Measurements from ENCODE around the gene CEACAM7. TPM values are rescaled to one million over a fixed set of nuclear protein-coding genes. Genes with fewer than 3 reads are reported as not detected.

The CEACAM7 gene
- total RNA-seq, 1 donor from 2014 or later, result 0.16 TPM

DNA sequence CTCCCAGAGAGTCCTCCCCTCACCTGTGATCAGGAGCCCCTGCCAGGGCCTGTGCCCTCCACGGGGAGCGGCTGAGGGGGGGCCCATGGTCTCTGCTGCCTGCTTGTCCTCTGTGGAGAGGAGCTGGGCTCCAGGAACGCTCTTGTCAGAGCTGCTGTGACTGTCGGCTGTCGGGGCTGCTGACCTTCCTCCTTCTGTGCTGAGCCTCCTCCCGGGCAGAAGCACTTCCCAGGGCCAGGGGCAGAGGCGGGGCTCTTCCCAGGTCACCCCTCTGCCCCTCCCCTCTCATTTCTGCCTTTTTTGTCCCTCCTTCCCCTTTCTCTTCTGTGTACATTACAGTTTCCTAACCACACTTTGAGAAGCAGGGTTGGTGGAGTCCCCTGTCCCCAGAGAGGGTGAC is 61.2 kb downstream of the CEACAM7 start, which contains the start of gene CEACAM4:
Gene CEACAM4 (minus strand): TSS at position 198 of the 400 bp plus-strand sequence. CDS start 111 bp downstream, at position 87.
- Histone ChIP-seq H3K27ac (replicated peaks) (no peak within 1 kb of the TSS), H3K27me3 (ENCODE audit: low read depth) (peaks cover 51% of the 10 kb centered on the region), H3K4me3 (peak within 1 kb of the TSS; percentile 32), H3K4me1 (no peaks in the 10 kb centered on the region), H3K36me3 (no peaks in the 10 kb centered on the region), H3K9me3 (replicated peaks) (peaks cover 21% of the 10 kb centered on the region)
- DNase-seq, result peak; percentile 36
- intact Hi-C loops (cut with micrococcal nuclease), result no loop called here
- TF ChIP-seq, protein P1, sequence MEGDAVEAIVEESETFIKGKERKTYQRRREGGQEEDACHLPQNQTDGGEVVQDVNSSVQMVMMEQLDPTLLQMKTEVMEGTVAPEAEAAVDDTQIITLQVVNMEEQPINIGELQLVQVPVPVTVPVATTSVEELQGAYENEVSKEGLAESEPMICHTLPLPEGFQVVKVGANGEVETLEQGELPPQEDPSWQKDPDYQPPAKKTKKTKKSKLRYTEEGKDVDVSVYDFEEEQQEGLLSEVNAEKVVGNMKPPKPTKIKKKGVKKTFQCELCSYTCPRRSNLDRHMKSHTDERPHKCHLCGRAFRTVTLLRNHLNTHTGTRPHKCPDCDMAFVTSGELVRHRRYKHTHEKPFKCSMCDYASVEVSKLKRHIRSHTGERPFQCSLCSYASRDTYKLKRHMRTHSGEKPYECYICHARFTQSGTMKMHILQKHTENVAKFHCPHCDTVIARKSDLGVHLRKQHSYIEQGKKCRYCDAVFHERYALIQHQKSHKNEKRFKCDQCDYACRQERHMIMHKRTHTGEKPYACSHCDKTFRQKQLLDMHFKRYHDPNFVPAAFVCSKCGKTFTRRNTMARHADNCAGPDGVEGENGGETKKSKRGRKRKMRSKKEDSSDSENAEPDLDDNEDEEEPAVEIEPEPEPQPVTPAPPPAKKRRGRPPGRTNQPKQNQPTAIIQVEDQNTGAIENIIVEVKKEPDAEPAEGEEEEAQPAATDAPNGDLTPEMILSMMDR (IDR thresholded peaks at IDR 0.05; ENCODE audit: borderline replicate concordance), result no peak

DNA sequence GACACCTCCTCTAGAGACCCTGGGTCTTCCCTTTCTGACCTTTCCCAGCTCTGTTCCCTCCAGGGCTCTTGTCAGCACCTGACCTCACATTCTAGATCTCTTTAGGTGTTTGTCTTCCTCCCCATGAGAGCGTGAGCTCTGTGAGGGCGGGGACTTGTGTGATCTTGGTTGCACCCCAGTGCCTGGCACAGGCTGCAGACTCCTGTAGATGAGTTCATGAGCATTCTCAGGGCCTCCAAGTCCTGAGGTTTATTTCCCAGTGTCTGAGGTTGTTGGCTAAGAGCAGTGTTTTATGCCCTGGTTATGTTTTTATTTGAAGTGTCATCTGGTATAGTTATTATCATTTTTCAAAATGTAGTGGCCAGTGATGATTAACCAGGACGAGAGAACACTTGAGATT is 61.8 kb downstream of the CEACAM7 start:
- H3K27ac ChIP-seq (replicated peaks), result no peak overlapping the region

DNA sequence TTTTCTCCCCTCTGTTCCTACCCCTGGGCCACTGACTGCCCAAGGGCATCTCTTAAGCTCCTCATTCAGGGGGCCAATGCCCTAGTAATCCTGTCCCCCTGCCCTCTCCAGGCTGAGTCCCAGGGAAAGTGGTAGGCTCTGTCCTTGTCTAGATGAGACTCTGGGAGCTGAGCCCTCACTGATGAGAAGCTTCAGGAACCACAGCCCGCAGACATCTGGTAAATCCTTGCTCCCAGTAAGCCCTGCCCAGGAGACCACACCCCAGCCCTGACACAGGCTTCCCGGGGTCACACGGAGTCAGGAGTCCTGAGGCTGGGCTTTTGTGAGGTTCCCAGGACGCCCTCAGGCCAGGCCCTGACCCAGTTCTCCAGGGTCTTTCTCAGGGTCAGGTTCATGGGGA is 63.1 kb downstream of the CEACAM7 start:
- intact Hi-C loops (cut with micrococcal nuclease), result no loop called here
- H3K36me3 ChIP-seq, result no peaks in the 10 kb centered on the region
- H3K27ac ChIP-seq (replicated peaks), result no peak overlapping the region

More for the DNA sequence above, 61.8 kb downstream of the CEACAM7 start:
- no peaks in the 10 kb centered on the region for H3K36me3 ChIP-seq
- TF ChIP-seq, protein P1 (IDR thresholded peaks at IDR 0.05; ENCODE audit: borderline replicate concordance), result no peak
- peaks cover 57% of the 10 kb centered on the region for H3K27me3 ChIP-seq (ENCODE audit: low read depth)
- peaks cover 16% of the 10 kb centered on the region for H3K9me3 ChIP-seq (replicated peaks)
- H3K4me1 ChIP-seq, result no peaks in the 10 kb centered on the region
- no peak overlapping the region for H3K4me3 ChIP-seq
- intact Hi-C loops (cut with micrococcal nuclease), result no loop called here
- no peak for DNase-seq

DNA sequence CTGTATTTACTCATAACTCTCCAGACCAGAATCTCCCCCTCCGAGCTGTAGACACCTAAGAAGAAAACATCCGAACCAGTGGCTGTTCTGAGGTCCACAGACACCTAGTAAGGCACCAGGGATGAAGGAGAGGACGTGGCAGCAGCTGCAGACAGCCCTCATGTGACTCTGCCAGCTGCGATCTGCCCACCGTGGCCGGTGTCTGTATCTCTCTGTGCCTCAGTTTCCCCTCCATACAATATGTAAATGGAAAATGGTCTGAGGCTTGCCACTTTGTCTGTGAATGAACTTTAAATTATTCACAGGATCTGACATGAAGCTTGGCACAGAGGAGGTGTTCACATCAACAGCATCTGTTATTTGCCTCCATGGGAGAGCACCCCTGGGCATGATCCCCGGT is 63.6 kb downstream of the CEACAM7 start:
- Histone ChIP-seq H3K36me3 (no peaks in the 10 kb centered on the region), H3K27ac (replicated peaks) (no peak overlapping the region), H3K4me3 (no peak overlapping the region), H3K9me3 (replicated peaks) (no peaks in the 10 kb centered on the region), H3K4me1 (no peaks in the 10 kb centered on the region), H3K27me3 (ENCODE audit: low read depth) (peaks cover 65% of the 10 kb centered on the region)
- intact Hi-C loops (cut with micrococcal nuclease), result no loop called here
- TF ChIP-seq, protein P1 (IDR thresholded peaks at IDR 0.05; ENCODE audit: borderline replicate concordance), result no peak
- DNase-seq, result no peak

More for the DNA sequence above, 63.1 kb downstream of the CEACAM7 start:
- Histone ChIP-seq H3K4me3 (no peak overlapping the region), H3K27me3 (ENCODE audit: low read depth) (peaks cover 62% of the 10 kb centered on the region), H3K9me3 (replicated peaks) (peaks cover 3% of the 10 kb centered on the region), H3K4me1 (no peaks in the 10 kb centered on the region)
- DNase-seq, result no peak
- TF ChIP-seq, protein P1 (IDR thresholded peaks at IDR 0.05; ENCODE audit: borderline replicate concordance), result no peak

DNA sequence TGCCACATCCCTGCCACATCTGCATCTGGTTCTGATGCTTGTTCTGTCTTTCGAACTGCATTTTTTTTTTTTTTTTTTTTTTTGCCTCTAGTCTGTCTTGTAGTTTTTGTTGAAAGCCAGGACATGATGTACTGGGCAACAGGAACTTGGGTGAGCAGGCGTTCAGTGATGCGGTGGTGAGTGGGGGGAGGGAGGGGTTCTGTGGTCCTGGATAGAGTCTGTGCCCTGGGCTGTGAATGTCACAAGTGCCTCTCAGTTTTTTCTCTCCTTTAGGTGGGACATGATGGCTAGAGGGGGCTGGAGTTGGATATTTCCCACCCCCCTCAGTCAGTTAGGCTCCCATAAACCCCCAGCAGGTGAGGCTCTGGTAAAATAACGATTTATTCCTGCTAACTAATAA is 64.7 kb downstream of the CEACAM7 start:
- Histone ChIP-seq H3K4me1 (no peaks in the 10 kb centered on the region), H3K36me3 (no peaks in the 10 kb centered on the region), H3K9me3 (replicated peaks) (no peaks in the 10 kb centered on the region), H3K27ac (replicated peaks) (no peak overlapping the region), H3K27me3 (ENCODE audit: low read depth) (peaks cover 69% of the 10 kb centered on the region), H3K4me3 (no peak overlapping the region)
- intact Hi-C loops (cut with micrococcal nuclease), result no loop called here
- TF ChIP-seq, protein P1 (IDR thresholded peaks at IDR 0.05; ENCODE audit: borderline replicate concordance), result no peak
- DNase-seq, result no peak

Other genes with a start within 250 kb of the CEACAM7 start
- gene DMAC2, start 248.4 kb downstream of the CEACAM7 start, total RNA-seq, result 125 TPM
- not detected for gene ERICH4, start 245.1 kb downstream of the CEACAM7 start, total RNA-seq
- 0.60 TPM for gene CEACAM21, start 112.1 kb downstream of the CEACAM7 start, total RNA-seq
- gene CEACAM4, start 61.2 kb downstream of the CEACAM7 start, total RNA-seq, result 0.25 TPM
- 0.19 TPM for gene CEACAM5, start 20.4 kb upstream of the CEACAM7 start, total RNA-seq
- 0.11 TPM for gene CEACAM6, start 67.3 kb upstream of the CEACAM7 start, total RNA-seq
- gene CEACAM3, start 108.3 kb upstream of the CEACAM7 start, total RNA-seq, result not detected
- gene LYPD4, start 156.4 kb upstream of the CEACAM7 start, total RNA-seq, result not detected
- gene DMRTC2, start 156.8 kb upstream of the CEACAM7 start, total RNA-seq, result not detected
- gene RPS19, start 172.0 kb upstream of the CEACAM7 start, total RNA-seq, result 611 TPM
- gene CD79A, start 189.0 kb upstream of the CEACAM7 start, total RNA-seq, result not detected
- gene ARHGEF1, start 194.9 kb upstream of the CEACAM7 start, total RNA-seq, result 28.3 TPM
- not detected for gene ERFL, start 240.2 kb upstream of the CEACAM7 start, total RNA-seq

All from left ventricle myocardium inferior (tissue), 1 donor.